Prostate gland (tissue), 2 donors: ENCODE data around the gene C1QTNF7.

Source experiments
- CTCF ChIP-seq, 4 experiments: fragments of 200-600 bp in 2 of 4; fragments of 450-650 bp in 2 of 4; sonication (generic) in 2 of 4; IDR thresholded peaks; 1 replicate in 3 of 4; 2 replicates in 1 of 4; pipeline ENCODE4 v1.5.1; 2016 to 2019; ENCODE audit warnings: antibody characterized with exemption in 4 of 4, mild to moderate bottlenecking in 2 of 4, moderate library complexity in 2 of 4
- POLR2A ChIP-seq: fragments of 450-650 bp; IDR thresholded peaks from one replicate; pipeline ENCODE4 v1.6.1; 2016; ENCODE audit warnings: antibody characterized with exemption, mild to moderate bottlenecking
- POLR2AphosphoS5 ChIP-seq: sonication (generic); formaldehyde crosslinking; IDR thresholded peaks from one replicate; pipeline ENCODE4 v1.6.1; 2017; ENCODE audit warnings: antibody characterized with exemption

GRCh38 chr4:15425520-15425919 lies 2.3 kb upstream of the C1QTNF7 start:
- no peak for TF ChIP-seq CTCF (IDR thresholded peaks at IDR 0.05)
- no peak for TF ChIP-seq POLR2A
- no peak for TF ChIP-seq POLR2AphosphoS5
